Endothelial cell of umbilical vein (primary cell): ENCODE data around the gene LDB3. TPM values are rescaled to one million over a fixed set of nuclear protein-coding genes. Genes with fewer than 3 reads are reported as not detected.

Experiments
- BruUV-seq: library from RNA; stranded (reverse); fragments of 400-500 nt; replicated peaks from 2 replicates; lab custom pipeline; 2021; lab: Mats Ljungman, UMichigan
- CTCF ChIA-PET: fragments of 300-600, 350-600 bp; sonication (Branson Sonifier 250); formaldehyde crosslinking; loops from one replicate; lab custom pipeline; 2021; ENCODE audit warnings: antibody characterized with exemption, inconsistent platforms; lab: Charles Lee
- POLR2A ChIA-PET: fragments of 300-600, 350-600 bp; sonication (Branson Sonifier 250); formaldehyde crosslinking; loops from one replicate; lab custom pipeline; 2021; ENCODE audit warnings: antibody characterized with exemption, inconsistent platforms; lab: Charles Lee
- DNase-seq: peaks from one replicate; pipeline ENCODE4 v3.0.0-alpha.2; 2011; ENCODE audit warnings: low read depth, low spot score
- FAIRE-seq: peaks from 2 replicates; lab custom pipeline; 2011; peaks lifted over from hg19 to GRCh38; lab: Jason Lieb, UNC
- H2AFZ ChIP-seq: 2 replicates; pipeline ENCODE4 v1.6.0; 2012; ENCODE audit warnings: low read depth, low read length, control low read depth, inconsistent platforms
- H3K27ac ChIP-seq: 2 replicates; pipeline ENCODE4 v1.5.1; 2011; ENCODE audit warnings: low read depth, mild to moderate bottlenecking, control low read depth, low read length, moderate library complexity; ENCODE audit not compliant: insufficient read depth
- H3K27me3 ChIP-seq, 2 experiments: 2 replicates each; pipeline versions ENCODE4 v1.6.0 to v1.6.1; 2011; ENCODE audit warnings: low read length in 2 of 2, mixed read lengths in 1 of 2; ENCODE audit not compliant: control insufficient read depth in 2 of 2, insufficient read depth in 2 of 2
- H3K36me3 ChIP-seq, 2 experiments: 2 replicates in 1 of 2; 3 replicates in 1 of 2; pipeline ENCODE4 v1.5.1; 2011; ENCODE audit warnings: low read length in 2 of 2, mild to moderate bottlenecking in 1 of 2, moderate library complexity in 1 of 2; ENCODE audit not compliant: control insufficient read depth in 2 of 2, insufficient read depth in 2 of 2; ENCODE audit errors: extremely low read depth in 1 of 2
- H3K4me1 ChIP-seq: 3 replicates; pipeline ENCODE4 v1.5.1; 2011; ENCODE audit warnings: mild to moderate bottlenecking, low read length; ENCODE audit not compliant: control insufficient read depth, insufficient read depth; ENCODE audit errors: extremely low read depth
- H3K4me2 ChIP-seq: 2 replicates; pipeline ENCODE4 v1.6.1; 2011; ENCODE audit warnings: low read length, control low read depth, mixed read lengths; ENCODE audit not compliant: insufficient read depth
- H3K4me3 ChIP-seq, 3 experiments: fragments of 200-600 bp in 1 of 3; sonication (generic), shearing (Covaris generic) in 1 of 3; replicated peaks in 1 of 3; 2 replicates each; pipeline ENCODE4 v1.5.1; 2011 to 2016; ENCODE audit warnings: control low read depth in 3 of 3, low read length in 3 of 3, mild to moderate bottlenecking in 2 of 3, inconsistent platforms in 1 of 3, low read depth in 1 of 3, moderate library complexity in 1 of 3; ENCODE audit not compliant: insufficient read depth in 1 of 3
- H3K79me2 ChIP-seq: 2 replicates; pipeline ENCODE4 v1.6.0; 2012; ENCODE audit warnings: low read length, inconsistent platforms; ENCODE audit not compliant: control insufficient read depth, insufficient read depth
- H3K9ac ChIP-seq: replicated peaks from 2 replicates; pipeline ENCODE3; 2011; ENCODE audit warnings: low read length, control low read depth; ENCODE audit not compliant: insufficient read depth; ENCODE audit errors: extremely low read depth
- H3K9me1 ChIP-seq: replicated peaks from 3 replicates; pipeline ENCODE4 v1.6.0; 2011; ENCODE audit warnings: mild to moderate bottlenecking, low read length; ENCODE audit not compliant: control insufficient read depth, insufficient read depth; ENCODE audit errors: extremely low read depth
- H3K9me3 ChIP-seq: replicated peaks from 2 replicates; pipeline ENCODE4 v1.5.1; 2012; ENCODE audit warnings: low read length, inconsistent platforms; ENCODE audit not compliant: control insufficient read depth, insufficient read depth
- H4K20me1 ChIP-seq: replicated peaks from 2 replicates; pipeline ENCODE3; 2011; ENCODE audit warnings: mild to moderate bottlenecking, low read length; ENCODE audit not compliant: control insufficient read depth, insufficient read depth; ENCODE audit errors: extremely low read depth
- CTCF ChIP-seq, 2 donors: IDR thresholded peaks; 1 replicate in 1 of 2; 2 replicates in 1 of 2; pipeline ENCODE4 v1.5.1; 2011; ENCODE audit warnings: low read length in 2 of 2, mild to moderate bottlenecking in 2 of 2, moderate library complexity in 2 of 2, control low read depth in 1 of 2, inconsistent platforms in 1 of 2, low read depth in 1 of 2; ENCODE audit not compliant: insufficient read depth in 1 of 2; ENCODE audit errors: extremely low read depth in 1 of 2
- EZH2 ChIP-seq: IDR thresholded peaks from 2 replicates; pipeline ENCODE4 v1.6.1; 2012; ENCODE audit warnings: borderline replicate concordance, low read depth, mild to moderate bottlenecking, moderate library complexity, low read length, inconsistent platforms; ENCODE audit not compliant: severe bottlenecking
- GATA2 ChIP-seq: IDR thresholded peaks from 2 replicates; pipeline ENCODE4 v1.7.0; 2011; ENCODE audit warnings: low read depth, mild to moderate bottlenecking, moderate library complexity, mixed read lengths, low read length; ENCODE audit not compliant: insufficient read length, insufficient read depth
- JUN ChIP-seq: IDR thresholded peaks from 2 replicates; pipeline ENCODE4 v1.6.1; 2011; ENCODE audit warnings: borderline replicate concordance, low read depth; ENCODE audit not compliant: insufficient read length, insufficient read depth
- POLR2A ChIP-seq: IDR thresholded peaks from 2 replicates; pipeline ENCODE4 v1.6.1; 2012; ENCODE audit warnings: low read depth, mild to moderate bottlenecking, control low read depth, low read length
- POLR2AphosphoS5 ChIP-seq: IDR thresholded peaks from 2 replicates; pipeline ENCODE4 v1.6.1; 2012; ENCODE audit warnings: low read depth, mild to moderate bottlenecking, control low read depth, low read length, moderate library complexity; ENCODE audit not compliant: insufficient read depth
- dilution Hi-C: fragments of 300-500 bp; cut with MboI; formaldehyde crosslinking; loops from one replicate; pipeline ENCODE4 v1.15.0; 2019; ENCODE audit warnings: low sequenced_read_pairs; ENCODE audit not compliant: extremely low pct_ligation_motif_present
- intact Hi-C: fragments of 100-400 bp; cut with micrococcal nuclease; formaldehyde crosslinking; loops from one replicate; pipeline ENCODE4 v1.10.0; 2022
- polyA plus RNA-seq, 4 experiments: library from polyadenylated mRNA; depleted of rRNA in 3 of 4; stranded (reverse) in 3 of 4; unstranded in 1 of 4; fragments of >200 nt; gene quantifications; 2 replicates each; pipeline versions ENCODE4 v1.2.1 to v1.2.3, GENCODE V29; 2011 to 2012; ENCODE audit warnings: missing spikeins in 1 of 4
- total RNA-seq: library from RNA; stranded (reverse); gene quantifications from 2 replicates; pipeline ENCODE4 v1.2.3, GENCODE V29; 2021
- TF ChIP-seq, protein P1 (sequence below): IDR thresholded peaks from 2 replicates; pipeline ENCODE4 v1.6.1; 2011; ENCODE audit not compliant: insufficient read depth, insufficient read length

The LDB3 gene
- total and polyA plus RNA-seq, 2 donors (not counting 3 experiments of a cell fraction or from before 2014, with no cell fraction given): not detected

- no TSS peak for BruUV-seq
- CTCF ChIA-PET: interaction anchor here (1.2 to 1.9 kb wide), 3 partner anchors 10 to 200 kb away, joined by 3 to 12 read pairs (median 4); no protein-coding TSS in a partner anchor
- no peak for FAIRE-seq
These were observed 30.8 kb downstream of the LDB3 start for GRCh38 chr10:86699125-86699524.

More at GRCh38 chr10:86699125-86699524, 30.8 kb downstream of the LDB3 start:
- H3K27ac ChIP-seq: no peak overlapping the region
- no peak overlapping the region for H2AFZ ChIP-seq
- no peaks in the 10 kb centered on the region for H3K79me2 ChIP-seq
- no peak overlapping the region for H3K4me3 ChIP-seq
- no peak for DNase-seq
- dilution Hi-C loops (no loop called here), intact Hi-C loops (no loop called here)
- H3K4me1 ChIP-seq: no peaks in the 10 kb centered on the region
- no peak overlapping the region for H3K9ac ChIP-seq
- no peaks in the 10 kb centered on the region for H3K9me3 ChIP-seq
- no peaks in the 10 kb centered on the region for H3K9me1 ChIP-seq
- peaks cover 34 to 67% of the 10 kb centered on the region in 2 experiments for H3K27me3 ChIP-seq
- POLR2A ChIA-PET: no interaction called here
- no peaks in the 10 kb centered on the region for H4K20me1 ChIP-seq
- no peak for TF ChIP-seq GATA2
- TF ChIP-seq, protein P1, sequence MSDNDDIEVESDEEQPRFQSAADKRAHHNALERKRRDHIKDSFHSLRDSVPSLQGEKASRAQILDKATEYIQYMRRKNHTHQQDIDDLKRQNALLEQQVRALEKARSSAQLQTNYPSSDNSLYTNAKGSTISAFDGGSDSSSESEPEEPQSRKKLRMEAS: no peak
- TF ChIP-seq POLR2A: no peak
- TF ChIP-seq JUN: no peak
- TF ChIP-seq POLR2AphosphoS5: no peak
- no peak for TF ChIP-seq CTCF (IDR thresholded peaks at IDR 0.05; ENCODE audit: extremely low read depth in 1 of 2, insufficient read depth in 1 of 2, low read depth in 1 of 2, low read length in 2 of 2)
- TF ChIP-seq EZH2: no peak
- no peak overlapping the region for H3K4me2 ChIP-seq
- H3K36me3 ChIP-seq: no peaks in the 10 kb centered on the region
